ENCODE data around the gene NSF.
"Not testable (repeated sequence)": the region's sequence is repeated elsewhere in the genome, so short reads cannot be mapped to it uniquely, and the experiment has no call there.

DNA sequence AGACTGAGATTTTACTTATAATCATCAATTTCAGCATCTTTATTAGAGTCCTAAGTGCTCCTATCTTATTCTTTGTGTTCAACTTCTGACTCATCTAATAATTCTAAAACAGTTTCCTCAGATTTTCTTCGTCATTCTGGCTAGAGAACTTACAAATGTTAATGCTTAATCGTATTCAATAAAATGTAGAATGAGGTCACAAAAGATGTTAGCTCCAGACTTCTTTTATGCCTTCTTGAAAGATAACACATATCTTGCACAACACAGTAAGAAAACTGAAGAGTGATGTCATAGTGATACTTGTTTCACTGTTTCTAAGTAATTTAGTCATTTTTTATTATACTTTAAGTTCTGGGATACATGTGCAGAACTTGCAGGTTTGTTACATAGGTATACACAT lies 93.2 kb downstream of the NSF start:
- not testable (repeated sequence) for TF ChIP-seq CTCF (conservative IDR thresholded peaks at IDR 0.05; ENCODE audit: low read depth, low read length); EZH2 (IDR thresholded peaks at IDR 0.05; ENCODE audit: borderline replicate concordance, low read depth, low read length, poor library complexity, severe bottlenecking)

Measured in A673 (cell line).